Fibroblast of the aortic adventitia (primary cell): ENCODE measurements around the gene KCNQ1OT1. TPM values are rescaled to one million over a fixed set of nuclear protein-coding genes. Genes with fewer than 3 reads are reported as not detected.

ENCODE experiments used
- DNase-seq: peaks from one replicate; pipeline ENCODE4 v3.0.0-alpha.2; 2010; ENCODE audit warnings: low read depth
- H3K4me3 ChIP-seq: 2 replicates; pipeline ENCODE4 v1.5.1; 2011; ENCODE audit warnings: low read depth, mild to moderate bottlenecking, control low read depth, low read length, moderate library complexity
- CTCF ChIP-seq: IDR thresholded peaks from 2 replicates; pipeline ENCODE4 v1.5.1; 2011; ENCODE audit warnings: mild to moderate bottlenecking, low read length, control low read depth, inconsistent platforms; ENCODE audit not compliant: insufficient read depth
- total RNA-seq: library from RNA; depleted of rRNA; stranded (reverse); fragments of >200 nt; gene quantifications from 2 replicates; pipeline ENCODE4 v1.2.3, GENCODE V29; 2012; ENCODE audit warnings: low replicate concordance

The KCNQ1OT1 gene
- total RNA-seq, 1 donor, result 5.5 TPM

- no peak overlapping the region for H3K4me3 ChIP-seq
- no peak for DNase-seq
- TF ChIP-seq CTCF, result no peak
Measured at GRCh38 chr11:2736577-2737225, 36.9 kb upstream of the KCNQ1OT1 start.

- no peak for DNase-seq
- no peak overlapping the region for H3K4me3 ChIP-seq
- TF ChIP-seq CTCF, result no peak
Measured at GRCh38 chr11:2735053-2735589, 35.3 kb upstream of the KCNQ1OT1 start.

- DNase-seq, result no peak
- TF ChIP-seq CTCF, result no peak
- H3K4me3 ChIP-seq, result no peak overlapping the region
Measured at GRCh38 chr11:2734181-2735052, 34.6 kb upstream of the KCNQ1OT1 start.

- no peak for DNase-seq
- H3K4me3 ChIP-seq, result no peak overlapping the region
- TF ChIP-seq CTCF, result no peak
Measured at GRCh38 chr11:2732940-2733628, 33.3 kb upstream of the KCNQ1OT1 start.

GRCh38 chr11:2732261-2732939 is 32.6 kb upstream of the KCNQ1OT1 start:
- no peak for DNase-seq
- no peak for TF ChIP-seq CTCF
- H3K4me3 ChIP-seq, result no peak overlapping the region
